SU-DHL-6 (cell line): Measurements from ENCODE around the gene NTPCR.

Experiments used
- H2AFZ ChIP-seq: fragments of 200-600 bp; sonication (generic); 2 replicates; pipeline ENCODE4 v1.6.1; 2014; ENCODE audit warnings: low read depth, mild to moderate bottlenecking, moderate library complexity, mixed read lengths, antibody characterized with exemption, low read length; ENCODE audit not compliant: severe bottlenecking
- H3F3A ChIP-seq: fragments of 200-600 bp; shearing (Covaris generic); 2 replicates; pipeline ENCODE4 v1.6.0; 2016; ENCODE audit warnings: antibody characterized with exemption, mild to moderate bottlenecking; ENCODE audit not compliant: insufficient read depth
- H3K27ac ChIP-seq: fragments of 200-600 bp; sonication (generic); 2 replicates; pipeline ENCODE4 v1.5.1; 2016; ENCODE audit warnings: low read depth, mild to moderate bottlenecking, low read length, moderate library complexity, mixed read lengths
- H3K27me3 ChIP-seq: fragments of 200-600 bp; sonication (generic), shearing (Covaris generic); 2 replicates; pipeline ENCODE4 v1.6.0; 2014; ENCODE audit warnings: mild to moderate bottlenecking, low read length
- H3K36me3 ChIP-seq: fragments of 200-600 bp; sonication (generic); 2 replicates; pipeline ENCODE4 v1.6.1; 2014; ENCODE audit warnings: mild to moderate bottlenecking, low read length, mixed read lengths
- H3K4me2 ChIP-seq: fragments of 300-600, 200-600 bp; shearing (Covaris generic), sonication (generic); 2 replicates; pipeline ENCODE4 v1.6.0; 2014; ENCODE audit warnings: low read length, low read depth, mild to moderate bottlenecking; ENCODE audit not compliant: poor library complexity, severe bottlenecking
- H3K4me3 ChIP-seq: fragments of 200-600 bp; sonication (generic); 2 replicates; pipeline ENCODE4 v1.5.1; 2014; ENCODE audit warnings: antibody characterized with exemption, low read length, mild to moderate bottlenecking, mixed read lengths; ENCODE audit not compliant: insufficient read depth, poor library complexity, severe bottlenecking
- H3K79me2 ChIP-seq: fragments of 200-600 bp; sonication (generic); 2 replicates; pipeline ENCODE4 v1.6.1; 2014; ENCODE audit warnings: mild to moderate bottlenecking, low read length, moderate library complexity; ENCODE audit not compliant: insufficient read depth
- H3K9ac ChIP-seq: fragments of 200-600 bp; sonication (generic); 2 replicates; pipeline ENCODE4 v1.7.0; 2014; ENCODE audit warnings: mild to moderate bottlenecking, low read length
- H3K9me2 ChIP-seq: fragments of 200-600 bp; sonication (generic); replicated peaks from 2 replicates; pipeline ENCODE4 v1.6.1; 2014; ENCODE audit warnings: low read length; ENCODE audit not compliant: insufficient read depth
- H3K9me3 ChIP-seq: fragments of 200-600 bp; sonication (generic); 2 replicates; pipeline ENCODE4 v1.6.1; 2014; ENCODE audit warnings: low read length, mixed read lengths; ENCODE audit not compliant: insufficient read depth
- H4K20me1 ChIP-seq: fragments of 200-600 bp; sonication (generic); 2 replicates; pipeline ENCODE4 v1.6.1; 2014; ENCODE audit warnings: low read depth, mild to moderate bottlenecking, antibody characterized with exemption, low read length, moderate library complexity, mixed read lengths
- EZH2phosphoT487 ChIP-seq: fragments of 200-600 bp; sonication (generic), shearing (Covaris generic); conservative IDR thresholded peaks from 2 replicates; pipeline ENCODE4 v1.6.1; 2018; ENCODE audit warnings: mild to moderate bottlenecking, antibody characterized with exemption, low read length, moderate library complexity, mixed read lengths
- TF ChIP-seq, protein P1 (sequence below): fragments of 200-600 bp; sonication (generic); IDR thresholded peaks from one replicate; pipeline ENCODE4 v1.5.1; 2017; ENCODE audit warnings: antibody characterized with exemption, mild to moderate bottlenecking, low read length, moderate library complexity; ENCODE audit not compliant: insufficient read depth, poor library complexity, severe bottlenecking

The NTPCR gene

DNA sequence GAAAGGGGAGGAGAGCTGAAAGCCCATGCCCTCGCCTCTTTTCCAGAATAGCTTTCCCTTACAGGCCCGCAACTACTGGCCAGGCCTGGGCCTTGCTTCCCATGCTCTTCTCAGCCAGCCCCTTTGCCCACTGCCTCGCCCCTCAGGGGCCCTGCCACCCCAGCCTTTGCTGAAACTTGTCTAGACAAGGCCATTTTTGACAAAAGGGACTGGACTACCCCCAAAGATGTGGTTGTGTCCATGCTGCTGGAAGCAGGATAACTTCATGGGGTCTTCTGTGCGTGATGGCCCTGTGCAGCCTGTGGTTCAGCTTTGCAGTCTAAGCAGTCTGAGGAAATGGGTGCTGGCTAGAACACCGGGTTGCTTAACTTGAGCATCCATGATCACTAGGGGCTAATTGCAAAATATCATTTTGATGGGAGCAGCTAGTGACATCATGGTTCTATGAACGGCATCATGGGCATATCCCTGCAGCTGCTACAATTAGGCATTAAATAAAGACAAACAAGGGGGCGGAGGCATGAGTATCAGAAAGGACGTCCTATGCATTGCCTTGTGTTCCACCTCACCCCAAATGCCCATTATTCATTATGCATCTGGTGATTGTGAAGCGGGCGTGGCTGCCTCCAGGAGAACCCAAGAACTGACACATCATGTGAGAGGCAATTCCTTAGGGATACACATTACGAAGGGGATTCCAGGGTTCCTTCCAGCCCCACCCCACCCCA lies 36.8 kb downstream of the NTPCR start:
- TF ChIP-seq, protein P1, sequence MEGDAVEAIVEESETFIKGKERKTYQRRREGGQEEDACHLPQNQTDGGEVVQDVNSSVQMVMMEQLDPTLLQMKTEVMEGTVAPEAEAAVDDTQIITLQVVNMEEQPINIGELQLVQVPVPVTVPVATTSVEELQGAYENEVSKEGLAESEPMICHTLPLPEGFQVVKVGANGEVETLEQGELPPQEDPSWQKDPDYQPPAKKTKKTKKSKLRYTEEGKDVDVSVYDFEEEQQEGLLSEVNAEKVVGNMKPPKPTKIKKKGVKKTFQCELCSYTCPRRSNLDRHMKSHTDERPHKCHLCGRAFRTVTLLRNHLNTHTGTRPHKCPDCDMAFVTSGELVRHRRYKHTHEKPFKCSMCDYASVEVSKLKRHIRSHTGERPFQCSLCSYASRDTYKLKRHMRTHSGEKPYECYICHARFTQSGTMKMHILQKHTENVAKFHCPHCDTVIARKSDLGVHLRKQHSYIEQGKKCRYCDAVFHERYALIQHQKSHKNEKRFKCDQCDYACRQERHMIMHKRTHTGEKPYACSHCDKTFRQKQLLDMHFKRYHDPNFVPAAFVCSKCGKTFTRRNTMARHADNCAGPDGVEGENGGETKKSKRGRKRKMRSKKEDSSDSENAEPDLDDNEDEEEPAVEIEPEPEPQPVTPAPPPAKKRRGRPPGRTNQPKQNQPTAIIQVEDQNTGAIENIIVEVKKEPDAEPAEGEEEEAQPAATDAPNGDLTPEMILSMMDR, result no peak
- TF ChIP-seq EZH2phosphoT487, result no peak
- no peaks in the 10 kb centered on the region for H3K9me3 ChIP-seq
- H3K79me2 ChIP-seq, result no peaks in the 10 kb centered on the region
- no peak overlapping the region for H3K4me2 ChIP-seq
- H3K27me3 ChIP-seq, result no peaks in the 10 kb centered on the region
- no peak overlapping the region for H3K27ac ChIP-seq
- no peak overlapping the region for H3K4me3 ChIP-seq
- no peaks in the 10 kb centered on the region for H4K20me1 ChIP-seq
- no peaks in the 10 kb centered on the region for H3K9me2 ChIP-seq
- no peak overlapping the region for H2AFZ ChIP-seq
- no peaks in the 10 kb centered on the region for H3K36me3 ChIP-seq
- no peak overlapping the region for H3K9ac ChIP-seq
- H3F3A ChIP-seq, result no peaks in the 10 kb centered on the region

DNA sequence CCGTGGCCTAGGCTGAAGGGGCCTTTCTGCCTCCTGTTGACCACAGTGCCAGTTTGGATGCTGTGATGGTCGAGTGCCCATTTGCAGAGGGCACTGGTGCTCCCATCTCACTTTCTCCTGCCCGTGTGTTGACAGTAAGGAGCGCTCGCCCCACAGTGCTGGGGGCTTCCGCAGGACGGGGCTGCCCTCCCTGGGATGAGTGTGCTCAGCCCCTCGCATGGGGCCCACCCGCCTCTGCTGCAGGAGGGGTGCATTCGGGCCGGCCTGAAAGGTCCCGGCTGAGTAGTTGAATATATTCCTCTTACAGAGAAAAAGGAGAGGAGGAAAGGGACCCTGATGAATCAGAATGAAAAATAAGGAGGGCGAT lies 37.3 kb downstream of the NTPCR start:
- no peak for TF ChIP-seq EZH2phosphoT487
- TF ChIP-seq, protein P1, result no peak
- H4K20me1 ChIP-seq, result no peaks in the 10 kb centered on the region
- H3K27me3 ChIP-seq, result no peaks in the 10 kb centered on the region
- no peak overlapping the region for H3K9ac ChIP-seq
- H3K36me3 ChIP-seq, result no peaks in the 10 kb centered on the region
- H3F3A ChIP-seq, result no peaks in the 10 kb centered on the region
- no peaks in the 10 kb centered on the region for H3K79me2 ChIP-seq
- no peak overlapping the region for H3K4me3 ChIP-seq
- no peaks in the 10 kb centered on the region for H3K9me2 ChIP-seq
- H3K9me3 ChIP-seq, result no peaks in the 10 kb centered on the region
- no peak overlapping the region for H2AFZ ChIP-seq
- no peak overlapping the region for H3K4me2 ChIP-seq
- no peak overlapping the region for H3K27ac ChIP-seq

DNA sequence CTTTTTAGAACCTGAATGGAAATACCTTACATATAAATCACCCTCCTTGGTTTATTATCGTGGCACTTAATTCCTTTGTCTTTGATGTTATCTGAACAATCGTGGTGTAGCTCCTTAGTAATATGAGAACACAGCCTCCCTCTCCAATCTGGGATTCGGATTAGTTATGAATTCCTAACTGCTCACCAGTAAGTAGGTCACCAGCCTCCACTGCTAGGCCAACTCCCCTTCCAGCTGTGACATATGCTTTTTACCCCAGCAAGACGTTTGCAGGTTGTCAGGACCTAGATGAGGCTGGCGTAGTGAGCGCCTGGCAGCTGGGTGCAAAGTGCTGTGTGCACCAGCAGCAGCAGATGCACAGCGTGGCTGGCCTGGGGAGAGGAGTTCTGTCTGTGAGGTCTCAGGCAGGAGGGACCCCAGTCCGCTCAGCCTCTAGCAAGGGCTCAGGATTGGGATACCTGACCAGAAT lies 38.2 kb downstream of the NTPCR start:
- H4K20me1 ChIP-seq, result no peaks in the 10 kb centered on the region
- H3K27me3 ChIP-seq, result no peaks in the 10 kb centered on the region
- H3K27ac ChIP-seq, result no peak overlapping the region
- TF ChIP-seq EZH2phosphoT487, result no peak
- TF ChIP-seq, protein P1, result no peak
- no peaks in the 10 kb centered on the region for H3K36me3 ChIP-seq
- no peaks in the 10 kb centered on the region for H3K79me2 ChIP-seq
- no peak overlapping the region for H3K4me3 ChIP-seq
- H3F3A ChIP-seq, result no peaks in the 10 kb centered on the region
- no peaks in the 10 kb centered on the region for H3K9me2 ChIP-seq
- peaks cover 5% of the 10 kb centered on the region; the same call in 1 of the 2 replicates for H3K9me3 ChIP-seq
- H2AFZ ChIP-seq, result no peak overlapping the region
- no peak overlapping the region for H3K4me2 ChIP-seq
- H3K9ac ChIP-seq, result no peak overlapping the region
